Thyroid gland (tissue), 4 donors: Measurements from ENCODE around the gene CAMKK1.

ENCODE experiments used
- POLR2A ChIP-seq, 2 donors: fragments of 450-650 bp; IDR thresholded peaks; one replicate each; pipeline ENCODE4 v1.6.1; 2017; ENCODE audit warnings: antibody characterized with exemption in 2 of 2, mild to moderate bottlenecking in 2 of 2, moderate library complexity in 1 of 2
- TF ChIP-seq, protein P1 (sequence below), 6 experiments: fragments of 200-600 bp in 3 of 6; fragments of 450-650 bp in 3 of 6; sonication (generic) in 3 of 6; IDR thresholded peaks; one replicate each; pipeline ENCODE4 v1.5.1; 2016 to 2019; ENCODE audit warnings: antibody characterized with exemption in 6 of 6, mild to moderate bottlenecking in 2 of 6, inconsistent platforms in 1 of 6, moderate library complexity in 1 of 6

DNA sequence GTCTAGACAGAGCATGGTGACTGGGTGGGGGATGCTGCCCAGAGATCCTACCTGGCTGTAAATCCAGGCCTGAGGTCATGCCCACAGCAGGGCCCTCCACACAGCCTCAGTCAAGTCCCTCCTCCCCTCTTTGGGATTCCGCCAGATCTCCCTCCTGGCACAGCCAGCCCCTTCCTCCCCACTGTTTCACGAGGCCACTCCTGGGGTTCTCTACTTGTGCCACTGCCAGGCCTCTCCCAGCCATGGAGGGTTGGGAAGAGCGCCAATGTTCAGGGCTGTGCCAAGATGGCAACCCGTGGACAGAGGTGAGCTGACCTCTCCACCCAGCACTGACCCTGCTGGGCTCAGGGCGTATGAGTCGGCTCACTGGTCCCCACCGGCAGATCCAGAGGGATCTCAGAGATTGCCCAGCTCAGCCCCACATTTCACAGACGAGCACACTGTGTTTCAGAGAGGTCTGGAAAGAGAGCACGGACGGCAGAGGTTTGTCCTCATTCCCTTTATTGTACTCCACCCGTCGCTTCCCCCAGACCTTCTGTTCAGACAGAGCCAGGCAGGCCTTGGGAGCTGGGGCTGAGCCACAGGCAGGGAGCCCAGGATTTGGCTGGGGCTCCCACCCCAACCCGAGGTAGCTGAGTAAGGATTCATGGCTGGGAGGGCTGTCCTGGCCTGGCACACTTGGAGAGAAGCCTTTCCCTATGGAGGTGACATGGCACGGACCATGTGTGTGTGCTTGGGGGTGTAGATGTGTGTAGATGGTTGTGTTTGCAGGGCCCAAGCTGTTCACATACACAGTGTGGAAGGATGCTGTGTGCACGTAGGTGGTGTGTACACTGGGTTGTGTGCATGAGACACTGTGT lies 3.5 kb upstream of the CAMKK1 start:
- no peak for TF ChIP-seq POLR2A (IDR thresholded peaks at IDR 0.05)
- TF ChIP-seq, protein P1, sequence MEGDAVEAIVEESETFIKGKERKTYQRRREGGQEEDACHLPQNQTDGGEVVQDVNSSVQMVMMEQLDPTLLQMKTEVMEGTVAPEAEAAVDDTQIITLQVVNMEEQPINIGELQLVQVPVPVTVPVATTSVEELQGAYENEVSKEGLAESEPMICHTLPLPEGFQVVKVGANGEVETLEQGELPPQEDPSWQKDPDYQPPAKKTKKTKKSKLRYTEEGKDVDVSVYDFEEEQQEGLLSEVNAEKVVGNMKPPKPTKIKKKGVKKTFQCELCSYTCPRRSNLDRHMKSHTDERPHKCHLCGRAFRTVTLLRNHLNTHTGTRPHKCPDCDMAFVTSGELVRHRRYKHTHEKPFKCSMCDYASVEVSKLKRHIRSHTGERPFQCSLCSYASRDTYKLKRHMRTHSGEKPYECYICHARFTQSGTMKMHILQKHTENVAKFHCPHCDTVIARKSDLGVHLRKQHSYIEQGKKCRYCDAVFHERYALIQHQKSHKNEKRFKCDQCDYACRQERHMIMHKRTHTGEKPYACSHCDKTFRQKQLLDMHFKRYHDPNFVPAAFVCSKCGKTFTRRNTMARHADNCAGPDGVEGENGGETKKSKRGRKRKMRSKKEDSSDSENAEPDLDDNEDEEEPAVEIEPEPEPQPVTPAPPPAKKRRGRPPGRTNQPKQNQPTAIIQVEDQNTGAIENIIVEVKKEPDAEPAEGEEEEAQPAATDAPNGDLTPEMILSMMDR (IDR thresholded peaks at IDR 0.05): no peak
